ENCODE measurements around the gene PRDM12. TPM values are rescaled to one million over a fixed set of nuclear protein-coding genes. Genes with fewer than 3 reads are reported as not detected.

The PRDM12 gene
- total and polyA plus RNA-seq, 2 donors (not counting 1 experiment from before 2014, with no cell fraction given), result not detected

DNA sequence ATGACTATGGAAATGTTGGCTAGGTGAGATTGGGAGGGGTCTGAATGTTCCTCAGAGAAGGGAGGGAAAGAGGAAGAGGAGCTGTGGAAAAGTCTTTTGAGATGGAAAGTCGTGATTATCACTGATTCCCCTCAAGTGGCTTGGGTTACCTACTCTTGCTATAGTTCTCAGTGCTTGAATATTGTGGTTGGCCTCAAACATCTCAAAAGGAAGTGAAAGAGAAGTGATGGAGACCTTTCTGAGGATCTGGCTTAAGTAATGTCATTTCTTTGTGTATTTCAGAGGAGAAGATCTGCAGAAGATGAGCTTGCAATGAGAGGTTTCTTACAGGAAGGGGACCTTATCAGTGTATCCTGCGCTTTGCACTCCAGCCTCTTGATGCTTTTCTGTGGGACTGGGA, 34.7 kb downstream of the PRDM12 start:
- peaks cover 16% of the 10 kb centered on the region for H4K20me1 ChIP-seq (ENCODE audit: control insufficient read depth, insufficient read depth, low read length, poor library complexity, severe bottlenecking)
- peaks cover 11 to 12% of the 10 kb centered on the region in 2 donors for H3K4me1 ChIP-seq (ENCODE audit: control insufficient read depth in 2 of 2, insufficient read depth in 2 of 2, low read length in 2 of 2)
- H3K79me2 ChIP-seq (ENCODE audit: control insufficient read depth, insufficient read depth, low read length), result peaks cover 30% of the 10 kb centered on the region
- no peak for DNase-seq
- H3K27ac ChIP-seq (ENCODE audit: low read length in 2 of 2), result no peak overlapping the region
- no peak overlapping the region for H3K9ac ChIP-seq (ENCODE audit: low read length)
- no peak overlapping the region for H3K4me2 ChIP-seq (replicated peaks; ENCODE audit: low read depth, low read length, poor library complexity, severe bottlenecking)
- Mint-ChIP-seq H3K27me3 (no peaks in the 10 kb centered on the region), H3K4me3 (no peak overlapping the region), H3K27ac (peak overlapping the region; percentile 17), H3K9me3 (ENCODE audit: insufficient read depth) (no peaks in the 10 kb centered on the region), H3K4me1 (peaks cover 25% of the 10 kb centered on the region)
- TF ChIP-seq, protein P1, sequence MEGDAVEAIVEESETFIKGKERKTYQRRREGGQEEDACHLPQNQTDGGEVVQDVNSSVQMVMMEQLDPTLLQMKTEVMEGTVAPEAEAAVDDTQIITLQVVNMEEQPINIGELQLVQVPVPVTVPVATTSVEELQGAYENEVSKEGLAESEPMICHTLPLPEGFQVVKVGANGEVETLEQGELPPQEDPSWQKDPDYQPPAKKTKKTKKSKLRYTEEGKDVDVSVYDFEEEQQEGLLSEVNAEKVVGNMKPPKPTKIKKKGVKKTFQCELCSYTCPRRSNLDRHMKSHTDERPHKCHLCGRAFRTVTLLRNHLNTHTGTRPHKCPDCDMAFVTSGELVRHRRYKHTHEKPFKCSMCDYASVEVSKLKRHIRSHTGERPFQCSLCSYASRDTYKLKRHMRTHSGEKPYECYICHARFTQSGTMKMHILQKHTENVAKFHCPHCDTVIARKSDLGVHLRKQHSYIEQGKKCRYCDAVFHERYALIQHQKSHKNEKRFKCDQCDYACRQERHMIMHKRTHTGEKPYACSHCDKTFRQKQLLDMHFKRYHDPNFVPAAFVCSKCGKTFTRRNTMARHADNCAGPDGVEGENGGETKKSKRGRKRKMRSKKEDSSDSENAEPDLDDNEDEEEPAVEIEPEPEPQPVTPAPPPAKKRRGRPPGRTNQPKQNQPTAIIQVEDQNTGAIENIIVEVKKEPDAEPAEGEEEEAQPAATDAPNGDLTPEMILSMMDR (IDR thresholded peaks at IDR 0.05), result no peak
- TF ChIP-seq EZH2 (IDR thresholded peaks at IDR 0.05; ENCODE audit: borderline replicate concordance, insufficient read depth, low read depth, low read length, poor library complexity, severe bottlenecking), result no peak
- ATAC-seq (ENCODE audit: low read depth), result no peak
- ChIA-PET POLR2A (no interaction called here), CTCF (interaction anchor here (0.7 to 1.7 kb wide), 5 partner anchors 10 to 348 kb away, joined by 3 to 6 read pairs (median 4); no protein-coding TSS in a partner anchor)
- H3K4me3 ChIP-seq (ENCODE audit: control extremely low read depth in 1 of 5, extremely low read depth in 1 of 5, insufficient read depth in 1 of 5, low read depth in 2 of 5, low read length in 4 of 5), result no peak overlapping the region
- intact Hi-C loops (cut with micrococcal nuclease), result no loop called here
- H2AFZ ChIP-seq (ENCODE audit: insufficient read depth, low read depth, low read length, poor library complexity, severe bottlenecking), result no peak overlapping the region
- H3K9me3 ChIP-seq (ENCODE audit: control extremely low read depth in 1 of 3, control insufficient read depth in 2 of 3, insufficient read depth in 1 of 3, low read length in 2 of 3), result no peaks in the 10 kb centered on the region
- WGBS (ENCODE audit: insufficient coverage), result 75% methylated on average over 2 of the region's 2 CpGs
- no peaks in the 10 kb centered on the region for H3K27me3 ChIP-seq (replicated peaks in 1 of 4; ENCODE audit: control extremely low read depth in 1 of 4, control insufficient read depth in 3 of 4, insufficient read depth in 4 of 4, low read length in 3 of 4)
- H3K36me3 ChIP-seq (replicated peaks in 1 of 2; ENCODE audit: control extremely low read depth in 1 of 2, control insufficient read depth in 1 of 2, extremely low read depth in 1 of 2, insufficient read depth in 2 of 2, low read length in 1 of 2), result peaks cover 0 to 70% of the 10 kb centered on the region in 2 experiments

DNA sequence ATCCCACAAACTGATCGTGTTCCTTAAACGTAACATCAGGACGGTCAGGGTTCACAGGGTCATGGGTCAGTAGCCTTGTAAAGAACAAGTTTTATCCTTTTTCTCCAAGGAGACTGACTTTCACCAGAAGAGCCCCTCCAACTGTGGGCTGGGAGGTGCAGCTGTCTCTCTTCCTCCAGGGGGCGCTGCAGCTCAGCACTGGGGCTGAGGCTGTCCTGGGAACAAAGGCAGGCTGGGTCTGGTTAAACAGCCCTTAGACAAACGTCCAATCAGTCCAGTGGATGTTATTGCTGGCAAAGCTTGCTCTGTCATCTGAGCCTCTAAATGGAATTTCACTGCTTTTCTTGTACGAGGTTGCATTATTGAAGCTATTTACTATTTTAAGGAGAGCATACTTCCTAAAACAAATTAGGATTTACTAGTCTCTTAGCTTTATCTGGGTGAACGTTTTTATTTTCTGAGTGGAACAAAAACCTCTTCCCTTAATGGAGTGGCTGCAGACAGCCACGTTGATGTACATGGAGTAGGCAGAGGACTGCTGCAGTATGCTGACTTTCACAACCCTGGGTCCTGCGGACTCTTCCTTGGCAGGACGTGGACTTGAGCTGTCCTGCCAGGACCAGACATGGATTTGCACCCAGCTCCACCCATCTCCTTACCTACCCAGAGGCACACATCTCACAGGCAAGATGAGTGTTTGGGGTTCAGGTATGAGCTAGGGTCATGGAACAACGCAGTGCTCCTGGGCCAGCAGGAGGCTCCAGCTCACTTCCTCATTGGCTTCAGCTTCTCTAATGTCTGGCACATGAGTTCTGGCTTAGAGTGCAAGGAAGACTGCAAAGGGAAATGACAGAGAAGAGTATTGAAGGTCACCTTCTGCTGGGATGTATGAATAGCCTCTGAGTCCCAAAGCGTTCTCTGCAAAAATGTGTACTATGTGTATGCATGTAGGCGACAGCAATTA, 36.9 kb downstream of the PRDM12 start:
- TF ChIP-seq, protein P1 (IDR thresholded peaks at IDR 0.05), result peak; percentile 96
- no peak for TF ChIP-seq EZH2 (IDR thresholded peaks at IDR 0.05; ENCODE audit: borderline replicate concordance, insufficient read depth, low read depth, low read length, poor library complexity, severe bottlenecking)
- H3K4me3 Mint-ChIP-seq, result no peak overlapping the region
- Histone ChIP-seq H3K27ac (ENCODE audit: low read length in 2 of 2) (no peak overlapping the region), H3K4me3 (ENCODE audit: control extremely low read depth in 1 of 5, extremely low read depth in 1 of 5, insufficient read depth in 1 of 5, low read depth in 2 of 5, low read length in 4 of 5) (no peak overlapping the region), H3K4me2 (replicated peaks; ENCODE audit: low read depth, low read length, poor library complexity, severe bottlenecking) (no peak overlapping the region), H3K9ac (ENCODE audit: low read length) (no peak overlapping the region), H2AFZ (ENCODE audit: insufficient read depth, low read depth, low read length, poor library complexity, severe bottlenecking) (no peak overlapping the region), H3K79me2 (ENCODE audit: control insufficient read depth, insufficient read depth, low read length) (peaks cover 10% of the 10 kb centered on the region), H4K20me1 (ENCODE audit: control insufficient read depth, insufficient read depth, low read length, poor library complexity, severe bottlenecking) (peaks cover 16% of the 10 kb centered on the region), H3K4me1 (ENCODE audit: control insufficient read depth in 2 of 2, insufficient read depth in 2 of 2, low read length in 2 of 2) (no peaks in the 10 kb centered on the region), H3K36me3 (replicated peaks in 1 of 2; ENCODE audit: control extremely low read depth in 1 of 2, control insufficient read depth in 1 of 2, extremely low read depth in 1 of 2, insufficient read depth in 2 of 2, low read length in 1 of 2) (peaks cover 0 to 71% of the 10 kb centered on the region in 2 experiments), H3K27me3 (replicated peaks in 1 of 4; ENCODE audit: control extremely low read depth in 1 of 4, control insufficient read depth in 3 of 4, insufficient read depth in 4 of 4, low read length in 3 of 4) (no peaks in the 10 kb centered on the region), H3K9me3 (ENCODE audit: control extremely low read depth in 1 of 3, control insufficient read depth in 2 of 3, insufficient read depth in 1 of 3, low read length in 2 of 3) (no peaks in the 10 kb centered on the region)
- ChIA-PET CTCF (interaction anchor here (0.8 to 11.6 kb wide), 17 partner anchors 8 to 345 kb away, joined by 3 to 133 read pairs (median 4); partner anchors contain the start of gene EXOSC2), POLR2A (interaction anchor here (0.6 kb wide), 1 partner anchor 18 kb away, joined by 3 read pairs; no protein-coding TSS in a partner anchor)
- peaks cover 15% of the 10 kb centered on the region for H3K4me1 Mint-ChIP-seq
- intact Hi-C loops (cut with micrococcal nuclease), result no loop called here
- ATAC-seq (ENCODE audit: low read depth), result peak; percentile 67
- H3K27me3 Mint-ChIP-seq, result no peaks in the 10 kb centered on the region
- WGBS (ENCODE audit: insufficient coverage), result 73% methylated on average over 6 of the region's 13 CpGs
- H3K9me3 Mint-ChIP-seq (ENCODE audit: insufficient read depth), result no peaks in the 10 kb centered on the region
- DNase-seq, result peak; percentile 73
- H3K27ac Mint-ChIP-seq, result no peak overlapping the region
